Measurements from ENCODE around the gene TAS1R2. TPM values are rescaled to one million over a fixed set of nuclear protein-coding genes. Genes with fewer than 3 reads are reported as not detected.

Gene TAS1R2
- total and polyA plus RNA-seq, 2 of the 4 experiments (the other 2 are of a cell fraction) = not detected

DNA sequence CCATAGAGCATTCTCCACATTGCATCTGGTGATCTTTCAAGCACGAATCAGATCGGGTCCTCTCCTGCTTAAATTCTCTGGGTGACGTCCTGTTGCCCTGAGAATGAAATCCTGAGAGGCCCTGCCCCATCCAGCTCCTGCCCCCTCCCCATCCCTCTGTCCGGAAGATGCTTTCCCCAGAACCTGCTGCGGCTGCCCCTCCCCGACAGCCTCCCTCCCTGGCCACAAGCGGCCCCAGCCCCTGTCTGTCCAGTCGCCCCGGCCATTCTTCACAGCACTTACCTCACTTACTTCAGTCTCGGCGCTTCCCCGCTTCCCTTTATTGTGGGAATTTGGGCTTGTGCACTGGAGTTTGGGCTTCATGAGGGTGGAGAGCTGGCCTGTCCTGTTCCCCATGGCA, 40.3 kb downstream of the TAS1R2 start:
- no peaks in the 10 kb centered on the region for H3K79me1 ChIP-seq (ENCODE audit: low read depth in 1 of 2, low read length in 2 of 2)
- H4K91ac ChIP-seq (ENCODE audit: insufficient read depth, low read depth, low read length) = no peak overlapping the region
- no peak overlapping the region for H3K56ac ChIP-seq (ENCODE audit: extremely low read depth, insufficient read depth, low read length)
- WGBS, 2 experiments (ENCODE audit: extremely low coverage in 2 of 2, insufficient read length in 1 of 2) = 29% methylated on average over 3 of the region's 12 CpGs; no CpG with 5 or more reads in 1 of the 2 experiments
- no peak overlapping the region for H2AK9ac ChIP-seq (replicated peaks; ENCODE audit: low read depth, low read length, poor library complexity)
- no peak for ATAC-seq (ENCODE audit: low read depth)
- H4K20me1 ChIP-seq (ENCODE audit: insufficient read depth, low read length) = no peaks in the 10 kb centered on the region
- no peak overlapping the region for H3K4ac ChIP-seq (ENCODE audit: low read depth, low read length)
- BruUV-seq (replicated peaks) = no TSS peak
- no peak overlapping the region for H4K5ac ChIP-seq (ENCODE audit: low read depth, low read length)
- ChIA-PET CTCF (interaction anchor here (0.5 to 1.4 kb wide), 2 partner anchors 222 to 231 kb away, joined by 3 to 4 read pairs; no protein-coding TSS in a partner anchor), POLR2A (ENCODE audit: unreplicated experiment) (no interaction called here)
- H3K36me3 ChIP-seq (ENCODE audit: control insufficient read depth, insufficient read depth, low read length) = no peaks in the 10 kb centered on the region
- no peak overlapping the region for H2BK5ac ChIP-seq (ENCODE audit: low read depth, low read length, poor library complexity, severe bottlenecking)
- no peak overlapping the region for H2BK15ac ChIP-seq (ENCODE audit: low read depth, low read length)
- no peak overlapping the region for H2AK5ac ChIP-seq (ENCODE audit: low read depth, low read length)
- H3K4me3 ChIP-seq (ENCODE audit: insufficient read depth, low read depth, low read length) = no peak overlapping the region
- no peak overlapping the region for H3K14ac ChIP-seq (replicated peaks; ENCODE audit: low read depth, low read length)
- H3K18ac ChIP-seq (ENCODE audit: low read depth, low read length) = no peak overlapping the region
- no peak overlapping the region for H2BK120ac ChIP-seq (ENCODE audit: low read depth, low read length)
- no peak overlapping the region for H3K27ac ChIP-seq (ENCODE audit: insufficient read depth, low read length)
- no peak overlapping the region for H2BK20ac ChIP-seq (ENCODE audit: low read depth, low read length)
- DNase-seq = no peak
- H3K4me2 ChIP-seq (ENCODE audit: low read depth, low read length) = no peak overlapping the region
- no peak overlapping the region for H4K8ac ChIP-seq (ENCODE audit: low read depth in 2 of 2, low read length in 2 of 2)
- no peak overlapping the region for H3K9ac ChIP-seq (ENCODE audit: low read depth, low read length)
- H3K9me3 ChIP-seq (ENCODE audit: control insufficient read depth, insufficient read depth, low read length) = no peaks in the 10 kb centered on the region
- H3K4me1 ChIP-seq (ENCODE audit: control insufficient read depth, insufficient read depth, low read length) = no peaks in the 10 kb centered on the region
- H3K9me1 ChIP-seq (ENCODE audit: insufficient read depth, low read length) = no peaks in the 10 kb centered on the region
- no peak overlapping the region for H3K23ac ChIP-seq (ENCODE audit: low read depth, low read length)
- in situ Hi-C loops (cut with MboI; ENCODE audit: low sequenced_read_pairs) = no loop called here
- H2AFZ ChIP-seq (replicated peaks; ENCODE audit: low read length, poor library complexity) = no peak overlapping the region
- TF ChIP-seq, protein P1, sequence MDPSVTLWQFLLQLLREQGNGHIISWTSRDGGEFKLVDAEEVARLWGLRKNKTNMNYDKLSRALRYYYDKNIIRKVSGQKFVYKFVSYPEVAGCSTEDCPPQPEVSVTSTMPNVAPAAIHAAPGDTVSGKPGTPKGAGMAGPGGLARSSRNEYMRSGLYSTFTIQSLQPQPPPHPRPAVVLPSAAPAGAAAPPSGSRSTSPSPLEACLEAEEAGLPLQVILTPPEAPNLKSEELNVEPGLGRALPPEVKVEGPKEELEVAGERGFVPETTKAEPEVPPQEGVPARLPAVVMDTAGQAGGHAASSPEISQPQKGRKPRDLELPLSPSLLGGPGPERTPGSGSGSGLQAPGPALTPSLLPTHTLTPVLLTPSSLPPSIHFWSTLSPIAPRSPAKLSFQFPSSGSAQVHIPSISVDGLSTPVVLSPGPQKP (IDR thresholded peaks at IDR 0.05; ENCODE audit: borderline replicate concordance, low read depth, low read length) = no peak
- no peak for TF ChIP-seq MAFK (IDR thresholded peaks at IDR 0.05; ENCODE audit: low read depth, low read length)
- no peak for TF ChIP-seq RCOR1 (IDR thresholded peaks at IDR 0.05; ENCODE audit: insufficient replicate concordance, low read length)
- TF ChIP-seq, protein P2, sequence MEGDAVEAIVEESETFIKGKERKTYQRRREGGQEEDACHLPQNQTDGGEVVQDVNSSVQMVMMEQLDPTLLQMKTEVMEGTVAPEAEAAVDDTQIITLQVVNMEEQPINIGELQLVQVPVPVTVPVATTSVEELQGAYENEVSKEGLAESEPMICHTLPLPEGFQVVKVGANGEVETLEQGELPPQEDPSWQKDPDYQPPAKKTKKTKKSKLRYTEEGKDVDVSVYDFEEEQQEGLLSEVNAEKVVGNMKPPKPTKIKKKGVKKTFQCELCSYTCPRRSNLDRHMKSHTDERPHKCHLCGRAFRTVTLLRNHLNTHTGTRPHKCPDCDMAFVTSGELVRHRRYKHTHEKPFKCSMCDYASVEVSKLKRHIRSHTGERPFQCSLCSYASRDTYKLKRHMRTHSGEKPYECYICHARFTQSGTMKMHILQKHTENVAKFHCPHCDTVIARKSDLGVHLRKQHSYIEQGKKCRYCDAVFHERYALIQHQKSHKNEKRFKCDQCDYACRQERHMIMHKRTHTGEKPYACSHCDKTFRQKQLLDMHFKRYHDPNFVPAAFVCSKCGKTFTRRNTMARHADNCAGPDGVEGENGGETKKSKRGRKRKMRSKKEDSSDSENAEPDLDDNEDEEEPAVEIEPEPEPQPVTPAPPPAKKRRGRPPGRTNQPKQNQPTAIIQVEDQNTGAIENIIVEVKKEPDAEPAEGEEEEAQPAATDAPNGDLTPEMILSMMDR (conservative IDR thresholded peaks at IDR 0.05; ENCODE audit: low read depth, low read length) = no peak
- TF ChIP-seq CEBPB (IDR thresholded peaks at IDR 0.05; ENCODE audit: low read depth, low read length) = no peak
- TF ChIP-seq RFX5 (IDR thresholded peaks at IDR 0.05; ENCODE audit: low read depth, low read length) = no peak
- no peak for TF ChIP-seq BHLHE40 (IDR thresholded peaks at IDR 0.05; ENCODE audit: low read depth, low read length)
- TF ChIP-seq NFE2L2 (IDR thresholded peaks at IDR 0.05; ENCODE audit: low read depth, low read length) = no peak
- TF ChIP-seq, protein P3, sequence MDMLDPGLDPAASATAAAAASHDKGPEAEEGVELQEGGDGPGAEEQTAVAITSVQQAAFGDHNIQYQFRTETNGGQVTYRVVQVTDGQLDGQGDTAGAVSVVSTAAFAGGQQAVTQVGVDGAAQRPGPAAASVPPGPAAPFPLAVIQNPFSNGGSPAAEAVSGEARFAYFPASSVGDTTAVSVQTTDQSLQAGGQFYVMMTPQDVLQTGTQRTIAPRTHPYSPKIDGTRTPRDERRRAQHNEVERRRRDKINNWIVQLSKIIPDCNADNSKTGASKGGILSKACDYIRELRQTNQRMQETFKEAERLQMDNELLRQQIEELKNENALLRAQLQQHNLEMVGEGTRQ (IDR thresholded peaks at IDR 0.05; ENCODE audit: low read depth, low read length) = no peak
- TF ChIP-seq FOS (IDR thresholded peaks at IDR 0.05; ENCODE audit: low read depth, low read length) = no peak
- TF ChIP-seq MAZ (IDR thresholded peaks at IDR 0.05; ENCODE audit: borderline replicate concordance, low read depth, low read length) = no peak
- H3K27me3 ChIP-seq (ENCODE audit: control insufficient read depth, insufficient read depth, low read length) = peaks cover 21% of the 10 kb centered on the region; the same call in 1 of the 2 replicates
- dilution Hi-C loops (cut with HindIII; ENCODE audit: low sequenced_read_pairs, unreplicated experiment) = no loop called here
- intact Hi-C loops (cut with micrococcal nuclease) = no loop called here
